Measurements from ENCODE around the gene SLX1B. TPM values are rescaled to one million over a fixed set of nuclear protein-coding genes. Genes with fewer than 3 reads are reported as not detected.
"Not testable (repeated sequence)": the region's sequence is repeated elsewhere in the genome, so short reads cannot be mapped to it uniquely, and the experiment has no call there.

Gene SLX1B
- 10 to 100 TPM in 1 of 2 donors, 1 to 10 TPM in 1; 5.4 to 12.9 TPM for total RNA-seq
- polyA plus RNA-seq (ENCODE audit: insufficient read length in 2 of 2) = 10 to 100 TPM in 1 of 2 donors, 1 to 10 TPM in 1; 2.6 to 20.6 TPM
- long read RNA-seq, donor 1, transcript SLX1B-201 (6 exons, 1,165 nt) = major isoform, 7 of 10 reads
- long read RNA-seq, donor 1, partial matches to known transcripts = 0 of 10 reads
- long read RNA-seq, donor 1, other reads (novel, unspliced or antisense) = 0 of 10 reads
- long read RNA-seq, donor 2, partial matches to known transcripts = 0 of 2 reads
- long read RNA-seq, donor 2, other reads (novel, unspliced or antisense) = 0 of 2 reads
- long read RNA-seq, donor 3, partial matches to known transcripts = 0 of 4 reads
- long read RNA-seq, donor 3, other reads (novel, unspliced or antisense) = 0 of 4 reads
- long read RNA-seq, donor 4, transcript SLX1B-201 (6 exons, 1,165 nt) = major isoform, 5 of 6 reads
- long read RNA-seq, donor 4, partial matches to known transcripts = 0 of 6 reads
- long read RNA-seq, donor 4, other reads (novel, unspliced or antisense) = 0 of 6 reads

GRCh38 chr16:29454269-29454668 is at the start of gene SLX1B, which contains the start of gene BOLA2:
SLX1B (plus strand) TSS chr16:29454533.
BOLA2 (minus strand) TSS chr16:29454351; CDS start chr16:29454253, 98 bp downstream.
- not testable (repeated sequence) for H3K9me3 ChIP-seq (ENCODE audit: control insufficient read depth, insufficient read depth, low read length); H3K4me3 ChIP-seq (ENCODE audit: low read depth, low read length); H3K4me1 ChIP-seq (ENCODE audit: control insufficient read depth, insufficient read depth, low read length); H3K27me3 ChIP-seq (ENCODE audit: control insufficient read depth, insufficient read depth, low read length); H3K27ac ChIP-seq (ENCODE audit: low read depth, low read length); DNase-seq (ENCODE audit: low read depth in 4 of 6, low spot score in 6 of 6); H3K36me3 ChIP-seq (ENCODE audit: control insufficient read depth, insufficient read depth, low read length)
- no CpG with 5 or more reads among the region's 33 CpGs for WGBS (ENCODE audit: insufficient coverage)

GRCh38 chr16:29405249-29405648 is 49.1 kb upstream of the SLX1B start:
- no CpG with 5 or more reads among the region's 7 CpGs for WGBS (ENCODE audit: insufficient coverage)
- H3K27me3 ChIP-seq (ENCODE audit: control insufficient read depth, insufficient read depth, low read length); DNase-seq (ENCODE audit: low read depth in 4 of 6, low spot score in 6 of 6); H3K27ac ChIP-seq (ENCODE audit: low read depth, low read length); H3K4me3 ChIP-seq (ENCODE audit: low read depth, low read length); H3K4me1 ChIP-seq (ENCODE audit: control insufficient read depth, insufficient read depth, low read length); H3K36me3 ChIP-seq (ENCODE audit: control insufficient read depth, insufficient read depth, low read length); H3K9me3 ChIP-seq (ENCODE audit: control insufficient read depth, insufficient read depth, low read length): not testable (repeated sequence)

- H3K4me3 ChIP-seq (ENCODE audit: low read depth, low read length); H3K27me3 ChIP-seq (ENCODE audit: control insufficient read depth, insufficient read depth, low read length); H3K27ac ChIP-seq (ENCODE audit: low read depth, low read length); DNase-seq (ENCODE audit: low read depth in 4 of 6, low spot score in 6 of 6); H3K36me3 ChIP-seq (ENCODE audit: control insufficient read depth, insufficient read depth, low read length); H3K9me3 ChIP-seq (ENCODE audit: control insufficient read depth, insufficient read depth, low read length); H3K4me1 ChIP-seq (ENCODE audit: control insufficient read depth, insufficient read depth, low read length): not testable (repeated sequence)
- WGBS (ENCODE audit: insufficient coverage) = no CpG with 5 or more reads among the region's 2 CpGs
Measured at GRCh38 chr16:29423587-29423986, 30.7 kb upstream of the SLX1B start.

GRCh38 chr16:29425390-29425789 is 28.9 kb upstream of the SLX1B start:
- not testable (repeated sequence) for H3K27ac ChIP-seq (ENCODE audit: low read depth, low read length); H3K27me3 ChIP-seq (ENCODE audit: control insufficient read depth, insufficient read depth, low read length); H3K4me3 ChIP-seq (ENCODE audit: low read depth, low read length); H3K36me3 ChIP-seq (ENCODE audit: control insufficient read depth, insufficient read depth, low read length); H3K9me3 ChIP-seq (ENCODE audit: control insufficient read depth, insufficient read depth, low read length); H3K4me1 ChIP-seq (ENCODE audit: control insufficient read depth, insufficient read depth, low read length); DNase-seq (ENCODE audit: low read depth in 4 of 6, low spot score in 6 of 6)
- no CpG with 5 or more reads among the region's 3 CpGs for WGBS (ENCODE audit: insufficient coverage)

- H3K4me3 ChIP-seq (ENCODE audit: low read depth, low read length); H3K36me3 ChIP-seq (ENCODE audit: control insufficient read depth, insufficient read depth, low read length); H3K4me1 ChIP-seq (ENCODE audit: control insufficient read depth, insufficient read depth, low read length); DNase-seq (ENCODE audit: low read depth in 4 of 6, low spot score in 6 of 6); H3K9me3 ChIP-seq (ENCODE audit: control insufficient read depth, insufficient read depth, low read length); H3K27ac ChIP-seq (ENCODE audit: low read depth, low read length); H3K27me3 ChIP-seq (ENCODE audit: control insufficient read depth, insufficient read depth, low read length): not testable (repeated sequence)
- no CpG with 5 or more reads among the region's 21 CpGs for WGBS (ENCODE audit: insufficient coverage)
Measured at GRCh38 chr16:29453754-29454153, 579 bp upstream of the SLX1B start.

- WGBS (ENCODE audit: insufficient coverage) = no CpG with 5 or more reads among the region's 29 CpGs
Measured at GRCh38 chr16:29454828-29455227, 495 bp downstream of the SLX1B start.

GRCh38 chr16:29457660-29458059 is 3.3 kb downstream of the SLX1B start:
- not testable (repeated sequence) for H3K9me3 ChIP-seq (ENCODE audit: control insufficient read depth, insufficient read depth, low read length); H3K27me3 ChIP-seq (ENCODE audit: control insufficient read depth, insufficient read depth, low read length); DNase-seq (ENCODE audit: low read depth in 4 of 6, low spot score in 6 of 6); H3K36me3 ChIP-seq (ENCODE audit: control insufficient read depth, insufficient read depth, low read length); H3K4me3 ChIP-seq (ENCODE audit: low read depth, low read length); H3K27ac ChIP-seq (ENCODE audit: low read depth, low read length); H3K4me1 ChIP-seq (ENCODE audit: control insufficient read depth, insufficient read depth, low read length)
- WGBS (ENCODE audit: insufficient coverage) = no CpG with 5 or more reads among the region's 2 CpGs

More at GRCh38 chr16:29454828-29455227, 495 bp downstream of the SLX1B start:
- not testable (repeated sequence) for DNase-seq (ENCODE audit: low read depth in 4 of 6, low spot score in 6 of 6); H3K4me1 ChIP-seq (ENCODE audit: control insufficient read depth, insufficient read depth, low read length); H3K27ac ChIP-seq (ENCODE audit: low read depth, low read length); H3K4me3 ChIP-seq (ENCODE audit: low read depth, low read length); H3K36me3 ChIP-seq (ENCODE audit: control insufficient read depth, insufficient read depth, low read length); H3K9me3 ChIP-seq (ENCODE audit: control insufficient read depth, insufficient read depth, low read length); H3K27me3 ChIP-seq (ENCODE audit: control insufficient read depth, insufficient read depth, low read length)

GRCh38 chr16:29459706-29460646 is 5.6 kb downstream of the SLX1B start, which contains the start of gene SULT1A4:
SULT1A4 (plus strand) TSS chr16:29459913; CDS start chr16:29461386, 1,473 bp downstream.
- H3K27ac ChIP-seq (ENCODE audit: low read depth, low read length); H3K4me3 ChIP-seq (ENCODE audit: low read depth, low read length); H3K27me3 ChIP-seq (ENCODE audit: control insufficient read depth, insufficient read depth, low read length); H3K36me3 ChIP-seq (ENCODE audit: control insufficient read depth, insufficient read depth, low read length); H3K9me3 ChIP-seq (ENCODE audit: control insufficient read depth, insufficient read depth, low read length); H3K4me1 ChIP-seq (ENCODE audit: control insufficient read depth, insufficient read depth, low read length); DNase-seq (ENCODE audit: low read depth in 4 of 6, low spot score in 6 of 6): not testable (repeated sequence)
- no CpG with 5 or more reads among the region's 13 CpGs for WGBS (ENCODE audit: insufficient coverage)

- H3K4me1 ChIP-seq (ENCODE audit: control insufficient read depth, insufficient read depth, low read length); DNase-seq (ENCODE audit: low read depth in 4 of 6, low spot score in 6 of 6); H3K36me3 ChIP-seq (ENCODE audit: control insufficient read depth, insufficient read depth, low read length); H3K4me3 ChIP-seq (ENCODE audit: low read depth, low read length); H3K9me3 ChIP-seq (ENCODE audit: control insufficient read depth, insufficient read depth, low read length); H3K27ac ChIP-seq (ENCODE audit: low read depth, low read length); H3K27me3 ChIP-seq (ENCODE audit: control insufficient read depth, insufficient read depth, low read length): not testable (repeated sequence)
- WGBS (ENCODE audit: insufficient coverage) = no CpG with 5 or more reads among the region's 9 CpGs
Measured at GRCh38 chr16:29460647-29461030, 6.3 kb downstream of the SLX1B start.
